ENCODE data around the gene COQ8A. TPM values are rescaled to one million over a fixed set of nuclear protein-coding genes. Genes with fewer than 3 reads are reported as not detected.

Gene COQ8A
- total RNA-seq, 4 donors from 2014 or later = 22.8 to 41.7 (median 27.7) TPM

DNA sequence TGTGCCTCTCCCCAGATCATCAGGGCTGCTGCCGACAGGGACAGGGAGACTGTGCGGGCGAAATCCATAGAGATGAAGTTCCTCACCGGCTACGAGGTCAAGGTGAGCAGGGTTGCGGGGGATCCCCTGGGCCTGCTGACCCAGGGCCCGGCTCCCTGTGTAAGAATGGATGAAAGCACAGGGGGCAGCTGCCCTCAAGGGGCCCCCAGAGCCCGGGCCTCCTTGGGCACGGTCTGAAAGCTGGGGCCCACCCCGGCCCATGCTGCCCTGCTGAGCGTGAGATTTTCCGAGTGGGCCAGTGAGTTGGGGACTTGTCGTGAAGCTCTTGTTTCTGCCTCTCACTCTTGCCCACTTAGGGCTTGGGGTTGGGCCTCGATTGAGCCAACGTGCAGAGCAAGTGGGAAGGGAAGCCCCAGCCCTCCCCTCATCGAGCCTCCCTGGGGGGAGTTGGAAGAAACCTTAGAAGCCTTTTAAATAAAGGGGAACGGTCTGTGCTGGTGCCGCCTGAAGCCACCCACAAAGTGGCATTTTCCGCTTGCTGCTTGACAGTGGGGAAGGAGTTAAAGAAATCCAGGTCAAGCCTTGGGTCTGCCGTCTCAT is 45.2 kb downstream of the COQ8A start:
- Histone ChIP-seq H3K27me3 (no peaks in the 10 kb centered on the region), H3K36me3 (no peaks in the 10 kb centered on the region), H3K4me3 (no peak overlapping the region), H3K27ac (no peak overlapping the region), H3K9me3 (no peaks in the 10 kb centered on the region), H3K4me1 (no peaks in the 10 kb centered on the region)
- no peak for TF ChIP-seq POLR2A (IDR thresholded peaks at IDR 0.05)
- TF ChIP-seq, protein P1, sequence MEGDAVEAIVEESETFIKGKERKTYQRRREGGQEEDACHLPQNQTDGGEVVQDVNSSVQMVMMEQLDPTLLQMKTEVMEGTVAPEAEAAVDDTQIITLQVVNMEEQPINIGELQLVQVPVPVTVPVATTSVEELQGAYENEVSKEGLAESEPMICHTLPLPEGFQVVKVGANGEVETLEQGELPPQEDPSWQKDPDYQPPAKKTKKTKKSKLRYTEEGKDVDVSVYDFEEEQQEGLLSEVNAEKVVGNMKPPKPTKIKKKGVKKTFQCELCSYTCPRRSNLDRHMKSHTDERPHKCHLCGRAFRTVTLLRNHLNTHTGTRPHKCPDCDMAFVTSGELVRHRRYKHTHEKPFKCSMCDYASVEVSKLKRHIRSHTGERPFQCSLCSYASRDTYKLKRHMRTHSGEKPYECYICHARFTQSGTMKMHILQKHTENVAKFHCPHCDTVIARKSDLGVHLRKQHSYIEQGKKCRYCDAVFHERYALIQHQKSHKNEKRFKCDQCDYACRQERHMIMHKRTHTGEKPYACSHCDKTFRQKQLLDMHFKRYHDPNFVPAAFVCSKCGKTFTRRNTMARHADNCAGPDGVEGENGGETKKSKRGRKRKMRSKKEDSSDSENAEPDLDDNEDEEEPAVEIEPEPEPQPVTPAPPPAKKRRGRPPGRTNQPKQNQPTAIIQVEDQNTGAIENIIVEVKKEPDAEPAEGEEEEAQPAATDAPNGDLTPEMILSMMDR (IDR thresholded peaks at IDR 0.05) = no peak
- DNase-seq = no peak
- intact Hi-C loops (cut with DNase I; ENCODE audit: low total_unique reads) = no loop called here

DNA sequence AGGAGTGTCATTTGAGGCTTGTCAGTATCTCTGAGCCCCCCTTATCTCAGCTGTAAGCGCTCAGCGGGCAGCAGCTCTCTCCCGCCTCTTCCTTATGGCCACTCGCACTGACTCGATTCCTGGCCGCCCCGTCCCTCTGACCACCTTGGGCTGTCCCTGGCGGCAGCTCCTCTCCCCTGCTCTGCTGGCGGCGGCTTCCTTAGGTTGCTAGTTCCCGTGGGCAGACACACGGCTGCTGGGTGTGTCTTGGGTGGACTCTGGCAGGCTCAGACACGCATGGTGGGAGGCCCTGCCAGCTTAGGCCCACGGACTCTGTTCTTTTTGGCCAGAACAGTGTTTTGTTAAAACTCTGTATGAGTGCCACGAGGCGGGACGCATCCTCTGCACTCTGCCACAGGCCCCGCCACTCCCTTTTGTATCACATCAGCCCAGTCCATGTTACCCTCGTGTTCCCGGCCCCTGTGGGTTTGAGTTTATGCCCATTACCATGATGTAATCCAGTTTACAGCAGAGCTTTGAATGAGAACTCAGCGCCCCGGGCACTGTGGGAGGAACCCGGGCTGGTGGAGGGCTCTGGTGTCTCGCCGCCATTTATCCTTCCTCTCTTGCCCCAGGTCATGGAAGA is 45.9 kb downstream of the COQ8A start:
- H3K4me3 ChIP-seq = no peak overlapping the region
- no peak for TF ChIP-seq POLR2A (IDR thresholded peaks at IDR 0.05)
- TF ChIP-seq, protein P1 (IDR thresholded peaks at IDR 0.05) = no peak
- no peak for DNase-seq
- H3K4me1 ChIP-seq = no peaks in the 10 kb centered on the region
- no peaks in the 10 kb centered on the region for H3K9me3 ChIP-seq
- intact Hi-C loops (cut with DNase I; ENCODE audit: low total_unique reads) = no loop called here
- no peak overlapping the region for H3K27ac ChIP-seq
- no peaks in the 10 kb centered on the region for H3K36me3 ChIP-seq
- no peaks in the 10 kb centered on the region for H3K27me3 ChIP-seq

DNA sequence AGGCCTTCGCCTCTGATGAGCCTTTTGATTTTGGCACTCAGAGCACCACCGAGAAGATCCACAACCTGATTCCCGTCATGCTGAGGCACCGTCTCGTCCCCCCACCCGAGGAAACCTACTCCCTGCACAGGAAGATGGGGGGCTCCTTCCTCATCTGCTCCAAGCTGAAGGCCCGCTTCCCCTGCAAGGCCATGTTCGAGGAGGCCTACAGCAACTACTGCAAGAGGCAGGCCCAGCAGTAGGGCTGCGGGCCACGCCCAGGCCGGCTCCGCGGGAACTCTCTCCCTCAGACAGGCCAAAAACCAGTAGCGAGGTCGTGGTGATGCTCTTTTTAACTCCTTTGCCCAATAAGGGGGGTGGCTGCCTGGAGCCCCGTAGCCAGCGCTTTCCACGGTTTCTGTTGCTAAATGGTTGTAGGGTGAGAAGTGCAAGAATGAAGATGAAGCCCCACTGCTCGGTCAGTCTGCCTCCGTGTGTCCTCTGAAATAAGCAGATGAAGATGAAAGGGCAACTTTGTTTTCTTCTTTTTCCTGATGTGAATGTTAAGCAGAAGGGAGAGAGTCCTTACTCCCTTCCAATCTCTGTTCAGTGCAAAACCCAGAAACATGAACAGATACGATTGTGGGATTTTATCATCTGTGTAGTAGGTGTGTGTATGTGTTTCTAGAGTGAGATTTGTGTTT is 46.5 kb downstream of the COQ8A start:
- no peaks in the 10 kb centered on the region for H3K4me1 ChIP-seq
- no peaks in the 10 kb centered on the region for H3K36me3 ChIP-seq
- H3K27me3 ChIP-seq = no peaks in the 10 kb centered on the region
- no peaks in the 10 kb centered on the region for H3K9me3 ChIP-seq
- H3K4me3 ChIP-seq = no peak overlapping the region
- DNase-seq = no peak
- intact Hi-C loops (cut with DNase I; ENCODE audit: low total_unique reads) = no loop called here
- no peak for TF ChIP-seq POLR2A (IDR thresholded peaks at IDR 0.05)
- TF ChIP-seq, protein P1 (IDR thresholded peaks at IDR 0.05) = no peak
- no peak overlapping the region for H3K27ac ChIP-seq

DNA sequence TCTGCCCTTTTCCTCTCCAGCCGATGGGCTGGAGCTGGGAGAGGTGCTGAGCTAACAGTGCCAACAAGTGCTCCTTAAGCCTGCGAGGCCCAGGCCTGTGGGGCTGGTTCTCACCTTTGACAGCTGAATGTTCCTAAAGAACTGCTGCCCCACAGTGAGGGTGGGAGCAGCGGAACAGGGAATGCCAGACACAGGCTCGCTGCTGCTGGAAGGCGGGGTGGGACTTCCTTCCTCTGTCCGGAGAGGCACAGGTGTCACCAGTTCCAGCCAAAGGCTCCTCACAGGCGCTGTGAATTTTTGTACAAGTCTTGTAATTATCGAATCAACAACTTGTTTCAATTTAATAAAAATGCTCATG is 47.1 kb downstream of the COQ8A start:
- no peak for TF ChIP-seq POLR2A (IDR thresholded peaks at IDR 0.05)
- TF ChIP-seq, protein P1 (IDR thresholded peaks at IDR 0.05) = no peak
- Histone ChIP-seq H3K27me3 (no peaks in the 10 kb centered on the region), H3K36me3 (no peaks in the 10 kb centered on the region), H3K4me1 (no peaks in the 10 kb centered on the region), H3K27ac (no peak overlapping the region), H3K9me3 (no peaks in the 10 kb centered on the region), H3K4me3 (no peak overlapping the region)
- intact Hi-C loops (cut with DNase I; ENCODE audit: low total_unique reads) = no loop called here
- no peak for DNase-seq

DNA sequence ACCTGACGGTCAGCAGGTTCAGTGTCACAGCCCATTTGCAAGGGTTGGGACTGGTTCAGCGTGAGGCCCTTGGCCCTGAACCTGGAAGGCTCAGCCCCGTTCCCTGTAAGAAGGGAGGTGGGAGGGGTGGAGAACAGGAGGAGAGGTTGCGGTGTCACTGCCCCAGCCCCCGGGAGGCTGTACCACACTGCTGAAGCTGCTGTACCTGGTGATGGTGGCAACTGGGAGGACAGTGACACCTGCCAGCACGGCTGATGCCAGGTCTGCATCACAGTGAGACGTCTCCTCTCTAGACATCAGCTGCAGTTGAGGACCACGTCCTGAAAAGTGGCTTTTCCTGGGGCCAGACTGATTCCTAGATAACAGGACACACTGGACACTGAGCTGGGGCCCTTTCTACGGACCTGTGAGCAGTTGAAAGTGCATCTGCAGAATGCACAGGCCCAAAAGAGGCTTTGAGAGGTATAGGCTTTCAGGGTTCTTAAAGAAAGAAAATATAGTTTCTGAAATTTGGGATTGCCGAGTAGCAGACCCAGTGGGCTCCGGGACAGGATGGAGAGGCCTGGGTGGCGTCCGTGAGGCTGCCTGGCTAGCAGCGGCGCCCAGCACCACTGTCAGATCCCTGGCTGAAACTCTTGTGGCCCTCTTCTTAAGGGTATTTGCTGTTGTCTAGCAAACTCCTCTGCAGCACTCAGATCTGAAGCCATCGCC is 47.7 kb downstream of the COQ8A start:
- intact Hi-C loops (cut with DNase I; ENCODE audit: low total_unique reads) = no loop called here
- Histone ChIP-seq H3K9me3 (no peaks in the 10 kb centered on the region), H3K27ac (no peak overlapping the region), H3K27me3 (no peaks in the 10 kb centered on the region), H3K4me1 (no peaks in the 10 kb centered on the region), H3K36me3 (no peaks in the 10 kb centered on the region), H3K4me3 (no peak overlapping the region)
- TF ChIP-seq POLR2A (IDR thresholded peaks at IDR 0.05) = no peak
- TF ChIP-seq, protein P1 (IDR thresholded peaks at IDR 0.05) = no peak
- DNase-seq = no peak
